Liver (tissue), 3 donors: Measurements from ENCODE around the gene NLRP11.

Source experiments
- EGR1 ChIP-seq, 2 donors: IDR thresholded peaks; 2 replicates each; pipeline ENCODE4 v1.6.1; 2016 to 2018; ENCODE audit warnings: antibody characterized with exemption in 2 of 2, low read depth in 2 of 2
- GABPA ChIP-seq, 2 donors: IDR thresholded peaks in 1 of 2; conservative IDR thresholded peaks in 1 of 2; 2 replicates each; pipeline ENCODE4 v1.6.1; 2016; ENCODE audit warnings: antibody characterized with exemption in 2 of 2, mild to moderate bottlenecking in 1 of 2, moderate library complexity in 1 of 2
- HNF4G ChIP-seq: IDR thresholded peaks from 2 replicates; pipeline ENCODE4 v1.6.1; 2016; ENCODE audit warnings: antibody characterized with exemption
- RAD21 ChIP-seq, 2 donors: IDR thresholded peaks; 2 replicates each; pipeline ENCODE4 v1.6.1; 2016; ENCODE audit warnings: antibody characterized with exemption in 2 of 2, mild to moderate bottlenecking in 2 of 2
- RXRA ChIP-seq, 2 donors: IDR thresholded peaks; 2 replicates each; pipeline ENCODE4 v1.6.1; 2017 to 2018; ENCODE audit warnings: antibody characterized with exemption in 2 of 2, mild to moderate bottlenecking in 1 of 2
- SP1 ChIP-seq: IDR thresholded peaks from 2 replicates; pipeline ENCODE4 v1.6.1; 2018; ENCODE audit warnings: antibody characterized with exemption, mild to moderate bottlenecking
- TAF1 ChIP-seq: conservative IDR thresholded peaks from 2 replicates; pipeline ENCODE4 v1.6.1; 2016; ENCODE audit warnings: antibody characterized with exemption, mild to moderate bottlenecking
- YY1 ChIP-seq: IDR thresholded peaks from 2 replicates; pipeline ENCODE4 v1.6.1; 2016; ENCODE audit warnings: antibody characterized with exemption, mild to moderate bottlenecking
- TF ChIP-seq, protein P1 (sequence below): fragments of 150-350 bp; IDR thresholded peaks from 2 replicates; pipeline ENCODE4 v1.5.1; 2017; ENCODE audit warnings: improper control_type of control experiment, low read depth, low read length; ENCODE audit not compliant: missing input control
- TF ChIP-seq, protein P2 (sequence below): IDR thresholded peaks from 2 replicates; pipeline ENCODE4 v1.6.1; 2016; ENCODE audit warnings: antibody characterized with exemption, mild to moderate bottlenecking
- TF ChIP-seq, protein P3 (sequence below): IDR thresholded peaks from 2 replicates; pipeline ENCODE4 v1.6.1; 2016; ENCODE audit warnings: antibody characterized with exemption
- donor health status: healthy.
- donor health status: healthy.

DNA sequence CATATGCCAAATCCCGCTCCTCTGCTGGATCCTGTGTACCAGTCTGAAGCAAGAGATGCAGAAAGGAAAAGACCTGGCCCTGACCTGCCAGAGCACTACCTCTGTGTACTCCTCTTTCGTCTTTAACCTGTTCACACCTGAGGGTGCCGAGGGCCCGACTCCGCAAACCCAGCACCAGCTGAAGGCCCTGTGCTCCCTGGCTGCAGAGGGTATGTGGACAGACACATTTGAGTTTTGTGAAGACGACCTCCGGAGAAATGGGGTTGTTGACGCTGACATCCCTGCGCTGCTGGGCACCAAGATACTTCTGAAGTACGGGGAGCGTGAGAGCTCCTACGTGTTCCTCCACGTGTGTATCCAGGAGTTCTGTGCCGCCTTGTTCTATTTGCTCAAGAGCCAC, 26.6 kb upstream of the NLRP11 start:
- TF ChIP-seq GABPA (IDR thresholded peaks at IDR 0.05 in 1 of 2, conservative IDR thresholded peaks at IDR 0.05 in 1 of 2) = no peak
- no peak for TF ChIP-seq TAF1
- no peak for TF ChIP-seq RXRA (IDR thresholded peaks at IDR 0.05)
- no peak for TF ChIP-seq EGR1 (IDR thresholded peaks at IDR 0.05; ENCODE audit: low read depth in 2 of 2)
- TF ChIP-seq, protein P1, sequence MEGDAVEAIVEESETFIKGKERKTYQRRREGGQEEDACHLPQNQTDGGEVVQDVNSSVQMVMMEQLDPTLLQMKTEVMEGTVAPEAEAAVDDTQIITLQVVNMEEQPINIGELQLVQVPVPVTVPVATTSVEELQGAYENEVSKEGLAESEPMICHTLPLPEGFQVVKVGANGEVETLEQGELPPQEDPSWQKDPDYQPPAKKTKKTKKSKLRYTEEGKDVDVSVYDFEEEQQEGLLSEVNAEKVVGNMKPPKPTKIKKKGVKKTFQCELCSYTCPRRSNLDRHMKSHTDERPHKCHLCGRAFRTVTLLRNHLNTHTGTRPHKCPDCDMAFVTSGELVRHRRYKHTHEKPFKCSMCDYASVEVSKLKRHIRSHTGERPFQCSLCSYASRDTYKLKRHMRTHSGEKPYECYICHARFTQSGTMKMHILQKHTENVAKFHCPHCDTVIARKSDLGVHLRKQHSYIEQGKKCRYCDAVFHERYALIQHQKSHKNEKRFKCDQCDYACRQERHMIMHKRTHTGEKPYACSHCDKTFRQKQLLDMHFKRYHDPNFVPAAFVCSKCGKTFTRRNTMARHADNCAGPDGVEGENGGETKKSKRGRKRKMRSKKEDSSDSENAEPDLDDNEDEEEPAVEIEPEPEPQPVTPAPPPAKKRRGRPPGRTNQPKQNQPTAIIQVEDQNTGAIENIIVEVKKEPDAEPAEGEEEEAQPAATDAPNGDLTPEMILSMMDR = no peak
- TF ChIP-seq RAD21 (IDR thresholded peaks at IDR 0.05) = no peak
- no peak for TF ChIP-seq SP1
- TF ChIP-seq, protein P2, sequence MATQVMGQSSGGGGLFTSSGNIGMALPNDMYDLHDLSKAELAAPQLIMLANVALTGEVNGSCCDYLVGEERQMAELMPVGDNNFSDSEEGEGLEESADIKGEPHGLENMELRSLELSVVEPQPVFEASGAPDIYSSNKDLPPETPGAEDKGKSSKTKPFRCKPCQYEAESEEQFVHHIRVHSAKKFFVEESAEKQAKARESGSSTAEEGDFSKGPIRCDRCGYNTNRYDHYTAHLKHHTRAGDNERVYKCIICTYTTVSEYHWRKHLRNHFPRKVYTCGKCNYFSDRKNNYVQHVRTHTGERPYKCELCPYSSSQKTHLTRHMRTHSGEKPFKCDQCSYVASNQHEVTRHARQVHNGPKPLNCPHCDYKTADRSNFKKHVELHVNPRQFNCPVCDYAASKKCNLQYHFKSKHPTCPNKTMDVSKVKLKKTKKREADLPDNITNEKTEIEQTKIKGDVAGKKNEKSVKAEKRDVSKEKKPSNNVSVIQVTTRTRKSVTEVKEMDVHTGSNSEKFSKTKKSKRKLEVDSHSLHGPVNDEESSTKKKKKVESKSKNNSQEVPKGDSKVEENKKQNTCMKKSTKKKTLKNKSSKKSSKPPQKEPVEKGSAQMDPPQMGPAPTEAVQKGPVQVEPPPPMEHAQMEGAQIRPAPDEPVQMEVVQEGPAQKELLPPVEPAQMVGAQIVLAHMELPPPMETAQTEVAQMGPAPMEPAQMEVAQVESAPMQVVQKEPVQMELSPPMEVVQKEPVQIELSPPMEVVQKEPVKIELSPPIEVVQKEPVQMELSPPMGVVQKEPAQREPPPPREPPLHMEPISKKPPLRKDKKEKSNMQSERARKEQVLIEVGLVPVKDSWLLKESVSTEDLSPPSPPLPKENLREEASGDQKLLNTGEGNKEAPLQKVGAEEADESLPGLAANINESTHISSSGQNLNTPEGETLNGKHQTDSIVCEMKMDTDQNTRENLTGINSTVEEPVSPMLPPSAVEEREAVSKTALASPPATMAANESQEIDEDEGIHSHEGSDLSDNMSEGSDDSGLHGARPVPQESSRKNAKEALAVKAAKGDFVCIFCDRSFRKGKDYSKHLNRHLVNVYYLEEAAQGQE = no peak
- TF ChIP-seq HNF4G = no peak
- TF ChIP-seq, protein P3, sequence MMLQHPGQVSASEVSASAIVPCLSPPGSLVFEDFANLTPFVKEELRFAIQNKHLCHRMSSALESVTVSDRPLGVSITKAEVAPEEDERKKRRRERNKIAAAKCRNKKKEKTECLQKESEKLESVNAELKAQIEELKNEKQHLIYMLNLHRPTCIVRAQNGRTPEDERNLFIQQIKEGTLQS = no peak
- TF ChIP-seq YY1 = no peak
